CD4-positive, alpha-beta T cell treated with Interleukin-2 at 100 ng/mL for 4 hours (primary cell): ENCODE measurements around the gene SAMD4A.
"Not testable (repeated sequence)": the region's sequence is repeated elsewhere in the genome, so short reads cannot be mapped to it uniquely, and the experiment has no call there.

Experiments used
- DNase-seq: peaks from one replicate; pipeline ENCODE4 v3.0.0-alpha.2; 2020; ENCODE audit warnings: low spot score

SAMD4A gene

DNA sequence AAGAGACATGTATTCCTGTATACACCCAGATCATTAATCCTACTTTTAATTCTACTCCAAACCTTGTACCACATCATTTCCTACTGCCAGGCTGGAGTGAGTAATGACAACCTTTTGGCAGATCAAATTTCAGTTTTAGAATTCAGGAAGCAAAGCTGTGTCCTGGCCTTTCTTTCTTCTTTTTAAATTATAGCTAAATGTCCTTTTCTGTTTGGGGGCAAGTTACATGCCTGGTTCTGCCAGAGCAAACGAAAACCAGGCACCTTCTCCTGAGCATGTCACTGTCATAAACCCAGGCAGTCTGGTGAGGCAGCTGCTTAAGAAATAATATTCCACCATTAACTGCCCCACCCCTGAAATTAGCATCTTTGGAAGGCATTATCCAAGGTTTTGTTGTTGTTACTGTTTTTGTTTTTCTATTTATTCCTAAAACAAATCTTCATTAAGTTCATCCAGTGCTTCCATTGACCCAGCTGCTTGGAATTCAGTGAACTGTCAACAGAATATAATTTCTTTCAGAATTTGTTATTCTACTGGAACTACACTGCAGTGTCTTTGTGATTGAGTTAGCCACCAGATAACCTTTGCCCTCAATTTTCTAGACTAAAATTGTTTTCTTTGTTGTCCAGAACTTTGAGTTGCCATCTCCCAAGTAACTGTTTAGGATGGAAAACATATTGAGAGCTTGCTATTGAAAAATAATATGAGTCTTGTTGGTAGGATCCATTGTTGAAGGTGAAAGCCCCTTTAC lies 33.2 kb downstream of the SAMD4A start:
- DNase-seq = no peak

DNA sequence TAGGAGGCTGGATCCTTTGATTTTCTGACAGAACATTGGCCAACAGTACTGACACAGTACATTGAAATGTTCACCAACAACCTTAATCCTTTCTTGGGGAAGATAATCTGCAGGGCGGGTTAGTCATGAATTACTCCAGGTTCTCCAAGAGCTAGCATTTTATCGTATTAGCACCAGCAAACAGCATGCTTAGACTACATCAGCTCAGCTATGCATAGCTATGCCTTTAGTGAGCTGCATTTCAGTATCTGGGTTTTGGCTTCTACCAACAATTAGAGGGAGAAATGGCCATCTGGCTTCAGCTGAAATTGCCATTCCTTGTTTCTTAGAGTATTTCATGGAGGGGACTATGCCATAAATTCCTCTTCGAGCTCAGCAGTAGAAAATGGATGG lies 33.8 kb downstream of the SAMD4A start:
- no peak for DNase-seq

DNA sequence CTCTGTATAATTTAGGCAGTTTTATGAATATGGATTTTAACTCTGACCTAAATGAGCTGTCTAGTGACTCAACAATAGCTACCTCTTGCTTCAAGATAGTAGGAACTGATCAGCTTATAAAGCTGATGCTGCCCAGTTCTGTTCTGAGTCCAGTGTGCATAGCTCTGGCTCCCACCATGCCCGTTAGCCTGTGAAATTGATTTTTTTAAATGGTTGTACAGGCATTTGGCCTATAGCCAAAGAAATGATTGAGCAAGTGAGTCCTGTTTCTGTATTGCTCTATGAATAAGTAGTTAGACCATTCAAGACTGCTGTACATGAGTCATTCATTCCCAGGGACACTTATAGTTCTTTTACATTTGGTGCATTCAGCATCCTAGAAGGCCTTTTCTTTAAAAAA lies 36.4 kb downstream of the SAMD4A start:
- no peak for DNase-seq

DNA sequence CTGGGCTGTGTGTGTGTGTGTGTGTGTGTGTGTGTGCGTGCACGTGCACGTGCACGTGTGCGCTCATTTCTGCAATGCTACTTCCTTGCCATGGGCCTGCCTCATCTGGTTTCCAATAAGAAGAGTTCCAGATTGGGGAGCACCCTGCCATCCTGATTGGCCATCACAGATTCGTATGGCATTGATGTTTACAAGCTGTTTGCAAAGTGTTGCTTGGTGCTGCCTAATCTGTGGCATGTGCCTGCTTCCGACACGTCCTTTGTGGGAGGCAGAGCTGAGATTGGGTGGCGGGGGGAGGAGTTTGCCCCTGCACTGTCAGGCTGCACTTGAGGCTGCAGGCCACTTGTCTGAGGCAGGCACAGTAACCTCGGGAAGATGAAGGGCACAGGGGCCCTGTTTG lies 39.2 kb downstream of the SAMD4A start:
- no peak for DNase-seq

DNA sequence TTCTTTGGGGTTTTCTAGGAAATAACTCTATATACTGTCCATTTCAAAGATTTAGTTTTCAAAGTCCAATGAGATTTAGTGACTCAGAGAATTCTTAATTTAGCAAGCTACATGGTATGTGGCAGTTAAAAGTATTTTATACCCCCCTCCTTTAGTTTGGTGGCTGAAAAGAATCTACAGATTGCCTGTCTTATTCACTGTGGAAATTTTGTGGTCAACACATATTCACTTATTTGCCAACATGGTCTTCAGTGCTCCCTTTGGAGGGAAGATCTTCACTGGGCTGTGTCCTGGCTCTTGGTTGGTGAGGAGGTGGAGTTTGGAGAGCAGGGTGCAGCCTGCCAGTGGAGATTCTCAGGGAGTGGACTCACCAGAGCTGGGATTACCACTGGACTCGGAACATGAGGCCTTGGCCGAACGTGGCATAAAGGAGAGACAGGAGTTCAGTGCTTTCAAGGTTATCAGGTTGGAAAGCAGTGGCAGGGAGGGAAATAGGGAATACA lies 39.8 kb downstream of the SAMD4A start:
- no peak for DNase-seq

DNA sequence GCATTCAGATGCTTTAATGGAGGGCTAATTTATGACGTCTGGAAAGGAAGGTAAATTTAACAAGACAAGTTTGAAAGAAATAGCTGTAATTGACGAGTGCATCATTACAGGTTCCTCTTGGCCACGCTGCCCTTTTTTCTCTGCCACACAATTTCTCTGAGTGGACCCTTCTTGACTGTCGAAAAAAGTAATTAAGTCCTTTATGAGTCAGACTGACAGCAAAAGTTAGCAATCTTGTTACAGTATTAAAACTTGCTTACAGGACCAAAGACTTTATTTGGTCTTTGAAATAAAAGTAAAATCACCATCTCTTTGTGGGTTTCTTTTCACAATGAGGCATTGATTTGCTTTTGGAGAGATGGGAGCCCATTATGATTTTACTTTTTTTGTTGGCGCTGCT lies 42.6 kb downstream of the SAMD4A start:
- no peak for DNase-seq

DNA sequence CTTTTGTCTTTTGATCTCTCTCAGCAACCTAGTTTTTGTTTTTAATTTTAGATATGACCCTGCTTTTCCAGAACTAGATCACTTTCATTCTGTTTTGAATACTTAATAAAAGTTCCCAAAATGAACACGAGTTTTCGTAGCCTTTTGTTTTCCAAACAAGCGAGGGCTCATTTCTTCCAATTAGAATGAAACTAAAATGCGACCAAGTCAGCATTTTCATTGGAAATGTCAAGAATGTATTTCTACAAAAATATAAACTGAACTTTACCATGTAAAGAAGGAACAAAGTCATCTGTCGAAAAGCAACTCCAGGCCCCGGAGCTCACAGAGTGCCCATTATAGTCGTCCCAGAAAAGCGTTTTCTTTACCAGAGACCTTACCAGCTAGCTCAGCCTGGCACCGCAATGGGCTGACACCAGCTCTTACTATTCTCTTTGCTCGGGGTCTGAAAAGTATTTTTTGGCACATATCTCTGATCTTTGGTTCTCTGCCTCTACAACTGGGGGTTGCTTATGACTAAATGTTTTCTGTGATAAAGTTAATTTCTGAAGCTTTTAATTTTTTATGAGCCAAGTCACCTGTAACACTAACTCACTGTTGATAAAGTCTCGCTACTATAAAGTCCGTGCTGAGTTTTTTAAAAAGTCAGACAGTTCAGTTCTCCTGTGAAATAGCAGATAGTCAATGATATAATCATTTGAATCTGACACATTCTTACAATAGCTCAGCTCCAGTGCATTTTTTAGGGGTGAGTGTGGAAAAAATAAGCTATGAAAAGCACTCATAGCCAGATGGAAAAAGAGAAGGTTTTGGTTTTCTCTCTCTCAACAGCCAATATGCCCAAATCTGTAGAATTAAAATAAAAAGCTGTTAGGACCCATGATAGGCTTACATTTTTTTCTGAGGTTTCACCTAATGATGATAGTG lies 43.4 kb downstream of the SAMD4A start:
- no peak for DNase-seq

DNA sequence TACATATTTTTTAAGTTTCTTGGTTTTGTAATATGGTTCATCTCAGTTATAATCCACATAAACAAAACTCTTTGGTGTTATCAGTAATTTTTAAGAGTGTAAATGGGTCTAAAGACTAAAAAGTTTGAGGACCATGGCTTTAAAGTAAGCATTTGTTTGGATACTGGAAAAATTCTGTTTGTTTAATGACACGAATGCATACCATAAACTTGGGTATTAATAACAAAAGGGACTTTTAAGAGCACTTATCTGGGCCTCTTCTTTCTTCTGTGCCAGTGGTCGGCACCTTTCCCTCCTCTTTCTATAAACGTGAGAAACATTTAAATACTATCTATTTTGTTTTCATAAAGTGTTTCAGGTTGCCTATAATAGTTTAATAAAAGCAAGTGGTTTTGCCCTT lies 47.4 kb downstream of the SAMD4A start:
- DNase-seq = no peak

DNA sequence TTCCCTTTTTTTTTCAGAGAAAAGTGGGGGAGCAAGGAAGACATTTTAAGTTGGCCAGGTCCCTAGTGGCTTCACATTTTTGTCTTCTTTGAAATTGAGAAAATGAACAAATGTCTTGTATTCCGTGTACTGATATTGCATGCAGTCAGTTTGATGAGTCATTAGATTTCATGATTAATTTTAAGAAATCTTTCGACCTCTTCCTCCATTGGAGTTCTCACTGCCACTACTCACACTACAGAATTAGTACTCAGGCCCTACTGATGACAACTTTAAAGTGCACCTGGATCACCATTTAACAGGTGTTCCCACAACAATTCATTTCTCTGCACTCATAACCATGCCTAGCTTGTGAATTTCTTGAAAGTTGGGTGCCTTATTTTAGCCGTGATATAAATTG lies 50.5 kb downstream of the SAMD4A start:
- no peak for DNase-seq

DNA sequence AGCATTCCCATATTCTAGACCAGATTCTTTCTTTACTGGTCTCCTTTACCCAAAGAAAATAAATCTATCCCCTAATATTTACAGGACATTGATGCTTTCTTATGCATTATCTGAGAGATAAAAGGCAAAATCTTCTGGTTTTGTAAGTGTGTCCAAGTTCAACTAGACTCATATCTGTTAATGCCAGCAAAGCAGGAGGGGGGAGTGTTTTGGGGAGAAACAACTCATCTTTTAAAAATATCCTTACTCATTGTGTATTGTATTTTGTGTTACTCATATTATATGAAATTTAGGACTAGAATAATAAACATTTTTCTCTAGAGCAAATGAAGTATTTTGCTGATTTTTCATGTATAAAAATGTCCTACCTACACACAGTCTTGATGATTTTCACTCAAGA lies 54.8 kb downstream of the SAMD4A start:
- no peak for DNase-seq

DNA sequence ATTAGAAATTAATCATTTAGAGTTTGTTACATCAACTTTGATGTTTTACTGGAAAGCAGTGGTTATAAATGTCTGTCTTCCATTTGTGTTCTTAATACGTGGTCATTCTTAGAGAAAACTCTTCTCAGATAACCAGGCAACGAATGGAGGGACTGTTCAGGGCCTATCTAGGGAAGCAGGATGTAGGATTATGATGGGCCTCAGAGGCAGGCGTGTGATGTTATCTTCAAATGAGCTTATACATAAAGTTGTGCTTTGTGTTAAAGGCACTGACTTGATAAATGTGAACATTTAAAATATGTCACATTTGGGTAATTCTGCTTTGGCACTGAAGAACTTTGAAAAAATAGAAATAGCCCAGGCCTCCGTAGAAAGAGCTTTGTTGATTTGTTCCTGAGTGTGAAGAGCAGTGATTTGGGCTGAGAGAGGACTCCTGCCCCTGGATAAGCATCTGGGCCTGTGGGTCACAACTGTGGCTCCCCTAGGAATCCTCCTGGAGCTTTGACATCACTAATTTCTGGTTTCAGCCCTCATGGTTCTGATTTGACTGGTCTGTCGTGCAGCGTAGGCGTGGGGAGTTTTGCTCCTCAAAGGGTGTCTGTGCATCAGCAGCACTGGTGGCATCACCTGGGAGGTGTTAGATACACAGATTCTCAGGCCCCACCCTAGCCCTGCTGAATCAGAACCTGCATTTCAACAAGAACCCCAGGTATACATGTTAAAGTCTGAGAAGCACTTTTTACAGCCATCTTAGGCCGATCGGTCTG lies 55.4 kb downstream of the SAMD4A start:
- DNase-seq = no peak

DNA sequence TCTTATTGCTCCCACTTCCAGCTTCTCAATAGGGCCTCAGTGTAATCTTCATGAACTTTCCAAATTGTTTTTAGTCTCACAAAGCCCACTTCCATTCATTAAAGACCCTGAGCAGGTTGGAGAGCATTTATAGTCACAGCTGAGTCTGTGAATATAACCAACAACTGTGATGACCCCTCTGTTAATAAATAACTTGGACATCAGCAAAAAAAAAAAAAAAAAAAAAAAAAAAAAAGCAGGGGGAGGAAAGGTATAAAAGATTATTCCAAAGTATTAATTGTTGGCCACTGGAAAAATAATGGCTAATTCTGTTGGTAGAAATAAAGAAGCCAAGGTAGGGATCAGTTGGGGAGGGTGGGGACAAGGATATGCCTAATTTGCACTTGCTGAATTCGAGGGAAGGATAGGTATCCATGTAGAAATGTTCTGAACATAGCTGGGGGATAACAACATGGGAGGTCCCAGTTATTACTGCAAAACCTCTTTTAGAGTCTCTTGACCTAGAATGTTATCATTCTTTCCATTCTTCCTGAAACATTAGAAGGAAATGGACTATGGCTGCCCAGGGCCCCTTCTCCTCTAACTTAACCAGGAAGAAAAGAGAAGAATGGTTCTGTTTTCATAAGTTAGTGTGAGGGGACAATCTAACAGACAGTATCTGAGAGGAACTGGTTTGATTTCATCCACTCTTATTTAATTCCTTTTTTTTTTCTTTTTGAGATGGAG lies 56.5 kb downstream of the SAMD4A start:
- DNase-seq = no peak

DNA sequence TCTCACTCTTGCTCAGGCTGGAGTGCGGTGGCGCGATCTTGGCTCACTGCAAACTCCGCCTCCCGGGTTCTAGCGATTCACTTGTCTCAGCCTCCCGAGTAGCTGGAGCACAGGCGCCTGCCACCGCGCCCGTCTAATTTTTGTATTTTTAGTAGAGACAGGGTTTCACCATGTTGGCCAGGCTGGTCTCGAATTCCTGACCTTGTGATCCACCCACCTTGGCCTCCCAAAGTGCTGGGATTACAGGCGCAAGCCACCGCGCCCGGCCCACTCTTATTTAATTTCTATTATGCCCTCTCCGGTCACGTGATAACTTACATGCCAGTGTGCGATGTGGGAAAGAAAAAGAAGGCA lies 57.1 kb downstream of the SAMD4A start:
- not testable (repeated sequence) for DNase-seq

DNA sequence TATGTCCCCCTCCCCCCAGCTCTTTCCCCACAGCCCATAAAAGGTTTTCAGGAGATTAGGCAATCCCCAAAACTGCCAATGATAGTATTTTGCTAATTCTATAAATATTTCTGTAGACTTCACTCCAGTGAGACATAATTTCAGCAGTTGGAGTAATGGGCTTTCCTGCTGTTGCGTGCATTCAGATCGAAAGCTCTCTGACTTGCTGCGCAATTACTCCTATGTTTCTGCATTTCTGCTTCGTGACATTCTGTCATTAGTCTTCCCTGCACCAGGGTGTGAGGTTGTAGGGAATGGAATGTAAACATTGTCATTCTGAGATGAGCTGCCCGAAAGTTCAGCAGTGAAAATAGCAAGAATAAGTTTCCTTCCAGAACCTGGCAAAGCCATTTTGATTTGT lies 58.2 kb downstream of the SAMD4A start:
- no peak for DNase-seq

DNA sequence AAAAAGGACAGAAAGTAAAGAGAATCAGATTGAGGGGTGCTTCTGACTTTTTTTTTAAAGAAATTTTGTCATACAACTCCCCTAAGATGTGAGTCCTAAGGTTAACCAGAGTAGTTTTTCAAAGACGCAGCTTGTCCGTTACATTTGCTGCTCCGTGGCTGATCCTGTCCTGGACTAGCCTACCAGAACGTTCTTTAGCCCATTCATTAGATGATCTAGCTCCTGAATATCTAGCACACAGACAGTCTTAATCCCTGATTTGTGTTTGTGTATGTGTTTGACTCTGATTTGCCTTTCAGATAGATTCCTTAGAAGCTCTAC lies 60.3 kb downstream of the SAMD4A start:
- no peak for DNase-seq

DNA sequence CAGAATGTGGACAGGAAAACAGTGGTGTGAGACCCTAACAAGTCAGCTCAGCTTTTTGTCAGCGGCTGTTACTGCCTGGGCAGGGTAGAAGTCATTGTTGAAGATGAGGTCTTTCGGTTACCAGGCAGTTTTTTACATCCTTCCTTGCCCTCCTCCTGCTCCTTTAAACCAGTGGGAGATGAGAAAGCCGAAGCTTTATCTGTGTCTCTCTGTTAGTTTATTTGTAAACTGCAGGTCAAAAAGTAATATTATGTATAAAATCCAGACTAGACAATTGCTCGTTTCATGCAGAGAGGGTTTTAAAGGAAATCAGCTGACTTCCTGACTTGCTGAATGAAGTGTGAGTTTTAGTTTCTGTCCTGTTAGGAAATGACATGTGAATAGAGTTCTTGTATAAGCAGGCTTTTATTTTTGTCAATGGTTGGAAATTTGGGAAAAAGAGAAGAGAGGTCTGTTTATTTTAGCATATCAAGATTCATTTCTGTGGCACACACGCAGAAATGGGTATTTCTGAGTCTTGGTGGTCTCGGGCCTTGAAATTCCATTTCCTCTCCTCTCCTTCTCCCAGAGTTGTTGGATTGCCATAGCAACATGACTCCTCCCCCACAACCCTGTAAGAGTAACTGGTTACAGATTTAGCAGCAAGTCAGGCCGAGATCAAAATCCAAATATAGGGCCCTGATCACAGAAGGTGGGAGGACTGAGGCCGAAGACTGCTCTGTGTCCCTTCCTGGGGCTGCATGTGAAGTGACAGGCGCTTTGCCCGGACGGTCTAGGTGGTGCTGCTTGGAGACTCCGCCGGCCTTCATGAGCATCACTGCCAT lies 60.8 kb downstream of the SAMD4A start:
- DNase-seq = peak; percentile 54

DNA sequence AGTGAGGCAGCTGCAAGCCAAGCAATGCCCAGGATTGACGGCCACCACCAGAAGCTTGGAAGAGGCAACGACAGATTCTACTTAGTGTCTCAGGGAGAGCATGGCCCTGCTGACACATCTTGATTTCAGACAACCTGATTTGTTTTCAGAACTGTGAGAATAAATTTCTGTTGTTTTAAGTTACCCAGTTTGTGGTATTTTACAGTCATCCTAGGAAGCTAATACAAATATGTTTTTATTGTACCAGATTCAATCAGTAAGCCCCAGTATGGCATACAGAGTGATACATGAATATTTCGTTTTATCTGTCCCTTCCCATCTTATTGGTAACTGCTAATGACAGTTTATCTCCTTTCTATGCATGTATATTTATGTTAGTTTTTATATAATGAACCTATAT lies 62.3 kb downstream of the SAMD4A start:
- DNase-seq = no peak

DNA sequence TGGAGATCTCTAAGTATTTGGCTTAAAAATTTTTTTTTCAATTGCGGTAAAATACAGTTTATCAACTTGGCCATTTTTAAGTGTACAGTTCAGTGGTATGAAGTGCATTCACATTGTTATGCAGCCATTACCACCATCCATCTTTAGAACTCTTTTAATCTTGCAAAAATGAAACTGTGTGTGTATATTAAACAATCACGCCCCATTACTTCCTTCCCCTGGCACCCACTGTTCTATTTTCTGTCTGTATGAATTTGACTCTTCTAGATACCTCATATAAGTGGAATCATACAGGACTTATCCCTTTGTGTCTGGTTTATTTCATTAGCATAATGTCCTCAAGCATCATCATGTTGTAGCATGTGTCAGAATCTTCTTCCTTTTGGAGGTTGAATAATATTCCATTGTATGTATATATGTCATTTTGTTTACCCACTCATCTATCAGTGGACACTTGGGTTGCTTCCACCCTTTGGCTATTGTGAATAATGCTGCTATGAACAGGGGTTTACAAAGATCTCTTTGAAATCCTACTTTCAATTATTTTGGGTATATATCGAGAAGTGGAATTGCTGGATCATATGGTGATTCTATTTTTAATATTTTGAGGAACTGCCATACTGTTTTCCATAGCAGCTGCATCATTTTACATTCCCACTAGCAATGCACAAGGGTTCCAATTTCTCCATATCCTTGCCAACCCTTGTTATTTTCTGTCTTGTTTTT lies 62.9 kb downstream of the SAMD4A start:
- DNase-seq = peak; percentile 10

DNA sequence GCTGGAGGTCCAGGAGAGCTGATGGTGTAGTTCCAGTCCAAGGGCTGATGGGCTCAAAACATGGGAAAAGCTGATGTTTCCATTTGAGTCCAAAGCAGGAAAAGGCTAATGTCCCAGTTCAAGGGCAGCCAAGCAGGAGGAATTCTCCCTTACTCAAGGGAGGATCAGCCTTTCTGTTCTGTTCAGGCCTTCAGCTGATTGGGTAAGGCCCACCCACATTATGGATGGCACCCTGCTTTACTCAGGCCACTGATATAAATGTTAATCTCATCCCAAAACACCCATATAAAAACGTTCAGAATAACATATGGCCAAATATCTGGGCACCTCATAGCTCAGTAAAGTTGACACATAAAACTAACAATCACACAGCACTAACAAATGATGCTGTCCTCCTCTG lies 64.1 kb downstream of the SAMD4A start:
- no peak for DNase-seq

DNA sequence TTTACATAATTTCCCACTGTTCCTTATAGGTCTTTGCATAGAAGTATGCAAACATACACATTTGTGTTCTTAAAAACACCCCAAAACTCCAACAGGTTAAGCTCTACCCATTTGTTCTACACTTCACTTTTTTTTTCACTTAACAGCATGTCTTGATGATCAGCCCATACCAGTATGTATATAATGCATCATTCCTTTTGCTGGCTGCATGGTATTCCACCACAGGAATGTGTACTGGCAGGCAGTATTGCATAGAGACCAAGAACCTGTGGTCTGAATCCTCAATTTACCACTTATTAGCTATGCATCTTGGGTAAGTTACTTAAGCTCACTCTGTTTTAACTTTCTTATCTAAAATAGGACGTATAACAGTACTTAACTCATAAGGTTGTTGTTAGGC lies 65.5 kb downstream of the SAMD4A start:
- no peak for DNase-seq

DNA sequence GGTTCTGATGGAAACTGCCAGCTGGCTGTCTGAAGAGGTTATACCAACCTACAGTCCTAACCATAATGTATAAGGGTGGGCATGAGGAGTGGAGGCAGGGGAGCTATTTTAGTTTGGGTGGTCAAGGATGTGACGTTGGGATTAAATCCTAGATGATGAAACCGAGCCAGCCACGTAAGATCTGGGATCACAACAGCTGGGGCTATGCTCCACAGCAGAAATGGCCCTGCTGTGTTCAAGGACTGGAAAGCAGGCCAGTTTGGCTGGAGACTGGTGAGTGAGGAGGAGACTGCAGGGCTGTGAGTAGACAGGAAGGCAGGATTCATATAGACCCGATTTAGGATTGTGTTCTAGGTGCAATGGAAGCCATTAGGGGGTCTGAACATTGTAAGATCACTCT lies 66.1 kb downstream of the SAMD4A start:
- no peak for DNase-seq
